GM23338 (cell line): ENCODE data around the gene TPGS1. TPM values are rescaled to one million over a fixed set of nuclear protein-coding genes. Genes with fewer than 3 reads are reported as not detected.

ENCODE experiments used
- ATAC-seq: fragments of 200-7000 bp; cut with Tn5 transposase; 3 replicates; pipeline ENCODE4 v1.9.1; 2020
- DNase-seq: peaks from one replicate; pipeline ENCODE4 v3.0.0-alpha.2; 2015; ENCODE audit warnings: low spot score
- H2AFZ ChIP-seq: fragments of 200-600 bp; sonication (generic); 2 replicates; pipeline ENCODE4 v1.8.0; 2016; ENCODE audit warnings: antibody characterized with exemption, mild to moderate bottlenecking, moderate library complexity
- H3F3A ChIP-seq: fragments of 200-600 bp; sonication (generic); replicated peaks from 2 replicates; pipeline ENCODE4 v1.8.0; 2017; ENCODE audit warnings: antibody characterized with exemption, mixed run types, low read depth
- H3K27ac ChIP-seq: fragments of 200-600 bp; sonication (generic); 2 replicates; pipeline ENCODE4 v1.6.1; 2016; ENCODE audit warnings: low read depth
- H3K27me3 ChIP-seq: fragments of 200-600 bp; sonication (generic); 2 replicates; pipeline ENCODE4 v1.8.0; 2016; ENCODE audit warnings: mild to moderate bottlenecking, mixed run types, moderate library complexity; ENCODE audit not compliant: insufficient read depth
- H3K36me3 ChIP-seq: fragments of 200-600 bp; sonication (generic); 2 replicates; pipeline ENCODE4 v1.8.0; 2016; ENCODE audit warnings: mild to moderate bottlenecking; ENCODE audit not compliant: insufficient read depth
- H3K4me1 ChIP-seq: fragments of 200-600 bp; sonication (generic); 2 replicates; pipeline ENCODE4 v1.8.0; 2016; ENCODE audit warnings: mild to moderate bottlenecking, moderate library complexity; ENCODE audit not compliant: insufficient read depth
- H3K4me2 ChIP-seq: fragments of 200-600 bp; sonication (generic); 2 replicates; pipeline ENCODE4 v1.7.1; 2017; ENCODE audit warnings: mixed run types
- H3K4me3 ChIP-seq: fragments of 200-600 bp; sonication (generic); 2 replicates; pipeline ENCODE4 v1.6.1; 2016; ENCODE audit warnings: mixed run types
- H3K79me2 ChIP-seq: fragments of 200-600 bp; sonication (generic); replicated peaks from 2 replicates; pipeline ENCODE4 v1.8.0; 2017; ENCODE audit warnings: mild to moderate bottlenecking; ENCODE audit not compliant: insufficient read depth
- H3K9me2 ChIP-seq: fragments of 200-600 bp; sonication (generic); 2 replicates; pipeline ENCODE4 v1.8.0; 2017; ENCODE audit not compliant: insufficient read depth
- H4K20me1 ChIP-seq: fragments of 200-600 bp; sonication (generic); replicated peaks from 2 replicates; pipeline ENCODE4 v1.8.0; 2017; ENCODE audit warnings: mild to moderate bottlenecking; ENCODE audit not compliant: insufficient read depth
- H3K27ac Mint-ChIP-seq: 2 replicates; pipeline ENCODE4 v1.8.0; 2020; ENCODE audit warnings: inconsistent platforms, mild to moderate bottlenecking, moderate library complexity, mixed read lengths
- H3K27me3 Mint-ChIP-seq: 3 replicates; pipeline ENCODE4 v1.8.0; 2022; ENCODE audit warnings: low read depth, mild to moderate bottlenecking, moderate library complexity, mixed read lengths, inconsistent platforms; ENCODE audit not compliant: insufficient read depth, poor library complexity
- H3K36me3 Mint-ChIP-seq: 3 replicates; pipeline ENCODE4 v1.8.0; 2021; ENCODE audit warnings: low read depth, mild to moderate bottlenecking, inconsistent platforms, moderate library complexity, mixed read lengths
- H3K4me1 Mint-ChIP-seq: 3 replicates; pipeline ENCODE4 v1.8.0; 2020; ENCODE audit warnings: mild to moderate bottlenecking, inconsistent platforms, mixed read lengths
- H3K4me3 Mint-ChIP-seq: 3 replicates; pipeline ENCODE4 v1.8.0; 2021; ENCODE audit warnings: moderate library complexity, mild to moderate bottlenecking, inconsistent platforms, mixed read lengths
- H3K9me3 Mint-ChIP-seq: 3 replicates; pipeline ENCODE4 v1.8.0; 2020; ENCODE audit warnings: moderate library complexity, mild to moderate bottlenecking, inconsistent platforms, mixed read lengths
- CREB1 ChIP-seq: fragments of 250-450 bp; sonication (Bioruptor Pico); IDR thresholded peaks from 2 replicates; pipeline ENCODE4 v1.5.0; 2020; ENCODE audit warnings: low read depth, mild to moderate bottlenecking, moderate library complexity
- CTCF ChIP-seq, 2 experiments: fragments of 200-600 bp in 1 of 2; sonication (generic) in 1 of 2; conservative IDR thresholded peaks; 2 replicates each; pipeline versions ENCODE4 v1.5.1 to v1.6.1; 2016 to 2017; ENCODE audit warnings: antibody characterized with exemption in 2 of 2, low read depth in 2 of 2, mild to moderate bottlenecking in 2 of 2, moderate library complexity in 1 of 2
- ETS1 ChIP-seq: IDR thresholded peaks from 2 replicates; pipeline ENCODE4 v1.6.1; 2016; ENCODE audit warnings: antibody characterized with exemption
- EZH2 ChIP-seq: fragments of 200-600 bp; sonication (generic); IDR thresholded peaks from one replicate; pipeline ENCODE4 v1.8.0; 2017; ENCODE audit warnings: antibody characterized with exemption, mild to moderate bottlenecking, low read depth; ENCODE audit not compliant: unreplicated experiment
- EZH2phosphoT487 ChIP-seq: fragments of 200-600 bp; sonication (generic); IDR thresholded peaks from one replicate; pipeline ENCODE4 v1.8.1; 2018; ENCODE audit warnings: antibody characterized with exemption; ENCODE audit not compliant: unreplicated experiment
- JUNB ChIP-seq: IDR thresholded peaks from one replicate; pipeline ENCODE4 v1.6.1; 2016; ENCODE audit warnings: antibody characterized with exemption; ENCODE audit not compliant: unreplicated experiment
- NANOG ChIP-seq: IDR thresholded peaks from 2 replicates; pipeline ENCODE4 v1.6.1; 2016; ENCODE audit warnings: antibody characterized with exemption, borderline replicate concordance
- POLR2AphosphoS5 ChIP-seq: IDR thresholded peaks from 2 replicates; pipeline ENCODE4 v1.6.1; 2016; ENCODE audit warnings: antibody characterized with exemption, low read depth
- REST ChIP-seq: IDR thresholded peaks from one replicate; pipeline ENCODE4 v1.6.1; 2018; ENCODE audit warnings: antibody characterized with exemption; ENCODE audit not compliant: unreplicated experiment
- STAT1 ChIP-seq: IDR thresholded peaks from one replicate; pipeline ENCODE4 v1.6.1; 2016; ENCODE audit warnings: antibody characterized with exemption; ENCODE audit not compliant: unreplicated experiment
- ZNF114 ChIP-seq: fragments of 250-450 bp; sonication (Bioruptor Pico); IDR thresholded peaks from 2 replicates; pipeline ENCODE4 v1.5.0; 2020; ENCODE audit warnings: mild to moderate bottlenecking, moderate library complexity
- ZNF331 ChIP-seq: fragments of 250-450 bp; sonication (Bioruptor Pico); IDR thresholded peaks from 2 replicates; pipeline ENCODE4 v1.5.0; 2020; ENCODE audit warnings: low read depth, mild to moderate bottlenecking, moderate library complexity
- ZNF462 ChIP-seq: fragments of 250-450 bp; sonication (Bioruptor Pico); IDR thresholded peaks from 2 replicates; pipeline ENCODE4 v1.5.0; 2020; ENCODE audit warnings: mild to moderate bottlenecking, moderate library complexity
- polyA plus RNA-seq: library from polyadenylated mRNA; unstranded; fragments of >200 nt; fragmentation: Nextera tagmentation; extraction: Ambion mirVana; gene quantifications from 2 replicates; pipeline ENCODE4 v1.2.1, GENCODE V29; 2016
- total RNA-seq: library from RNA; depleted of rRNA; stranded (reverse); fragments of >200 nt; shearing (Covaris generic); gene quantifications from 2 replicates; pipeline ENCODE4 v1.2.3, GENCODE V29; 2014

TPGS1 gene
- total and polyA plus RNA-seq, 2 experiments from 2014 or later = 11.9 to 38.4 TPM

- TF ChIP-seq ZNF331 (CRISPR knock-in tag) (no peak), ETS1 (no peak), ZNF114 (CRISPR knock-in tag) (no peak), JUNB (no peak), CTCF (conservative IDR thresholded peaks at IDR 0.05; ENCODE audit: low read depth in 2 of 2) (no peak), CREB1 (CRISPR knock-in tag) (no peak), ZNF462 (no peak), NANOG (no peak), EZH2phosphoT487 (no peak), EZH2 (no peak), STAT1 (no peak), REST (no peak), POLR2AphosphoS5 (no peak)
- H3K27ac Mint-ChIP-seq = no peak overlapping the region
- Histone ChIP-seq H3K27ac (no peak overlapping the region), H3K4me1 (peaks cover 4% of the 10 kb centered on the region; the same call in 1 of the 2 replicates), H3F3A (peaks cover 17% of the 10 kb centered on the region), H3K4me2 (no peak overlapping the region), H3K4me3 (no peak overlapping the region), H2AFZ (no peak overlapping the region), H4K20me1 (no peaks in the 10 kb centered on the region), H3K27me3 (no peaks in the 10 kb centered on the region), H3K36me3 (no peaks in the 10 kb centered on the region), H3K79me2 (no peaks in the 10 kb centered on the region), H3K9me2 (peaks cover 3% of the 10 kb centered on the region; the same call in 1 of the 2 replicates)
- DNase-seq (no peak), ATAC-seq (no peak)
- H3K36me3 Mint-ChIP-seq = peaks cover 14% of the 10 kb centered on the region
- no peak overlapping the region for H3K4me3 Mint-ChIP-seq
- peaks cover 34% of the 10 kb centered on the region for H3K9me3 Mint-ChIP-seq
- H3K4me1 Mint-ChIP-seq = peaks cover 14% of the 10 kb centered on the region
- H3K27me3 Mint-ChIP-seq = peaks cover 41% of the 10 kb centered on the region
These were observed 22.8 kb upstream of the TPGS1 start for GRCh38 chr19:484494-484893.
